ENCODE measurements around the gene NHERF1.

DNA sequence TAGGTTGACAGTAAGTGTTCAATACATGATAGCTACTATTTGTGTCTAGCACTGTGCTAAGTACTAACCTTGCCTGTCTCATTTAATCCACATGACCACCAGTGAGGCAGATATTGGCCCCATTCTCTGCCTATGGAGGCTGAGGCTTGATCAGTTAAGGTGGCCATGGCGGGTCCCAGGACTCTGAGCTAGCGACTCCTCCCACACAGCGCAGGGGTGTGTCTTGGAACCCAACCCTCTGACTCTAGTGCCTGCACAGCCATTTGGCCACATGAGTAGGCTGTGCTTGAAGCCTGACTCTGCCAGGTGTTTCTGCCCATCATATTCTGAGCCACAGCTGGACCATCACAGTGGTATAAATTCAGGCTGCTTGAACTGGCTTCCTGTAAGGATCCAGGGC, 6.4 kb downstream of the NHERF1 start:
- TF ChIP-seq, protein P1, sequence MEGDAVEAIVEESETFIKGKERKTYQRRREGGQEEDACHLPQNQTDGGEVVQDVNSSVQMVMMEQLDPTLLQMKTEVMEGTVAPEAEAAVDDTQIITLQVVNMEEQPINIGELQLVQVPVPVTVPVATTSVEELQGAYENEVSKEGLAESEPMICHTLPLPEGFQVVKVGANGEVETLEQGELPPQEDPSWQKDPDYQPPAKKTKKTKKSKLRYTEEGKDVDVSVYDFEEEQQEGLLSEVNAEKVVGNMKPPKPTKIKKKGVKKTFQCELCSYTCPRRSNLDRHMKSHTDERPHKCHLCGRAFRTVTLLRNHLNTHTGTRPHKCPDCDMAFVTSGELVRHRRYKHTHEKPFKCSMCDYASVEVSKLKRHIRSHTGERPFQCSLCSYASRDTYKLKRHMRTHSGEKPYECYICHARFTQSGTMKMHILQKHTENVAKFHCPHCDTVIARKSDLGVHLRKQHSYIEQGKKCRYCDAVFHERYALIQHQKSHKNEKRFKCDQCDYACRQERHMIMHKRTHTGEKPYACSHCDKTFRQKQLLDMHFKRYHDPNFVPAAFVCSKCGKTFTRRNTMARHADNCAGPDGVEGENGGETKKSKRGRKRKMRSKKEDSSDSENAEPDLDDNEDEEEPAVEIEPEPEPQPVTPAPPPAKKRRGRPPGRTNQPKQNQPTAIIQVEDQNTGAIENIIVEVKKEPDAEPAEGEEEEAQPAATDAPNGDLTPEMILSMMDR (optimal IDR thresholded peaks at IDR 0.05 in 1 of 3, IDR thresholded peaks at IDR 0.05 in 1 of 3, conservative IDR thresholded peaks at IDR 0.05 in 1 of 3; ENCODE audit: extremely low read depth in 1 of 3, insufficient read depth in 2 of 3, low read length in 3 of 3): no peak
- no peak for TF ChIP-seq EZH2 (IDR thresholded peaks at IDR 0.05; ENCODE audit: low read length)
